Dermis microvascular lymphatic vessel endothelial cell (primary cell): ENCODE data around the gene POLR2C. TPM values are rescaled to one million over a fixed set of nuclear protein-coding genes. Genes with fewer than 3 reads are reported as not detected.
A peak's percentile ranks its signal among the peaks of the same experiment; 100 is the strongest.

Experiments
- DNase-seq, 2 donors: peaks; one replicate each; pipeline versions ENCODE4 v3.0.0 to v3.0.0-alpha.2; 2010; ENCODE audit warnings: low read depth in 2 of 2
- total RNA-seq: library from RNA; depleted of rRNA; stranded (reverse); fragments of >200 nt; gene quantifications from 2 replicates; pipeline ENCODE4 v1.2.1, GENCODE V29; 2014

POLR2C gene
- total RNA-seq, 1 donor from 2014 or later, result 98.3 TPM

DNA sequence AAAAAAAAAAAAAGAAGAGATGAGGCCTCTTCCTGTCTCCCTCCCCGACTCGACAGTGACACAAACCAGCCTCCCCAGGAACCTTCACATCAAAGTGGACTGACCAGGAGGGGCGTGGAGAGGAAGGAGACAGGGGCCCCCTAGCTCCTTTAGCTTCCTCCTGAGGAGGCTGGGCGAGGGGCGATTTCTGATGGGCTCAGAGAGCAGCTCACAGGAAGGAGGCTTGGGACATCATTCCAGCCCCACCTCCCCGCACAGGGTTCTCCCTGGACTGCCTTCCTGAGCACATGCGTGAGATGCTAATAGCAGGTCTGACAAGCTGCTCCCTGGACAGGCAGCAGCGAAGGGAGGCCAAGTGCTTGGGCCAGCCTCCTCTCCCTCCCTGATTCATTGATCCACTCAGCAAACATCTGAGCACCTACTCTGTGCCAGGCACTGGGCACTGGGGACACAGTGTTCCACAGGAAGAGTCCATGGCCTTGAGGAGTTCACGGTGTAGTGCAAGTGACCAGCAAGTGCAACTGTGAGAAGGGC lies 38.2 kb downstream of the POLR2C start:
- DNase-seq, result no peak

DNA sequence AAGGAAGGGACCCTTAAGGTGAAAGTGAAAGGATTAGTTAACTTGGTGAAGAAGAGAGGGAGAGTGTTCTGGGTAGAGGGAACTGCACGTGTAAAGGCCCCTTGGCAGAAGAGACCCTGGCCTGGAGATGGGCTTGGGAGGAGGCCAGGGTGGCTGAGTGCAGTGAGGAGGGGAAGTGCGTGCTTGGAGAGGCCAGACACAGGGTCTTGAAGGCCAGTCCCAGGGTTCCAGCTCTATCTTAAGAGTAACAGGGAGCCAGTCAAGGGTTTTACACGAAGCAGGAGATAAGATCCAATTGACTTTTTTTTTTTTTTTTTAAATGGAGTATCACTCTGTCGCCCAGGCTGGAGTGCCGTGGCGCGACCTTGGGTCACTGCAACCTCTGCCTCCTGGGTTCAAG lies 39.0 kb downstream of the POLR2C start:
- no peak for DNase-seq

DNA sequence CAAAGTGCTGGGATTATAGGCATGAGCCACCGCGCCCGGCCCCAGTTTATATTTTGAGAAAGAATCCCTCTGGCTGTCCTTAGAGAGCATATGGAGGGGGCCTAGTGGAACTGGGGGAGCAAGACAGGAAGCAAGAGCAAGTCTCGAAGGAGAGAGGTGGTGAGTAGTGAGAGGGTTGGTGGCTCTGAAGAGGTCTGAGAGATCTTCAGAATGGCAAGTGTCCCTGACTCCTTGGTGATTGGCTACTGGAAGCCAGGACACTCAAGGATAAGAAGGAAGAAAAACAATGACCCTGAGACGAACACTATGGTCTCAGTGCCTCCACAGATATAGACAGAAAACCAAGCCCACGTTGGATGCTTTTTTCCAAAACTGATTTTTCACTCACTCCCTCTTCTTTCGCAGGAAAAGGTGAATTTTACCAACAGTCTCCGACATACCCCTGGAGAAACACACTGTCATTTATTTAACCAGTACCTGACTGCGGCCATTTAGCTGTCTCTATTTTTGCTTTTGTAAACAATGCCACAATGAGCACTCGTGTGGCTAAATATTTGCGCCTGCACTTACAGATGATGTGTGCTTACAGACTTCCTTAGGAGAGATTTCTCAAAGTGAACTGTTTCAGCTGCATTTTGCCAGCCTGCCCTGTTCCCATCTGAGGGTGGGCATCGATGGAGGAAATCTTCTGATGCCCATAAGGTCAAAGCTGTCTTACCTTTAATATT lies 39.7 kb downstream of the POLR2C start:
- DNase-seq, result no peak

DNA sequence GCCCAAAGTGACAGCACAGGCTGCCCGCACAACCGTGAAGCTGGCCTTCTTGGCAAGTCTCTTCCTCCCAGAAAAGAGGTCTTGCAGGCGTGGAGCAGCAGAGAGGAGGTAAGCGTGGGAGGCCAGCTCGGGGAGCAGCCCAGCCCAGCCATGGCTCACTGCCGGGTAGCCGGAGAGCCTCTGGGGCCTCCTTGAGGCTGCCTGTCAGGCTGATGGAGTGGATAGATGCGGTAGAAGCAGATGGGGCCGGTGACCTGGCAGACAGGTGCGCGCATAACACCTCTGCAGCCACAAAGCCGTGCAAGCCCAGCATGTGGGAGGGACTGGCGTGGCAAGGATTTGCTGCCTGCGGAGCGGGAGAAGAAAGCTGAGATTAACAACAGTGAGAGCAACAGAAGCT lies 40.9 kb downstream of the POLR2C start:
- DNase-seq, result no peak

DNA sequence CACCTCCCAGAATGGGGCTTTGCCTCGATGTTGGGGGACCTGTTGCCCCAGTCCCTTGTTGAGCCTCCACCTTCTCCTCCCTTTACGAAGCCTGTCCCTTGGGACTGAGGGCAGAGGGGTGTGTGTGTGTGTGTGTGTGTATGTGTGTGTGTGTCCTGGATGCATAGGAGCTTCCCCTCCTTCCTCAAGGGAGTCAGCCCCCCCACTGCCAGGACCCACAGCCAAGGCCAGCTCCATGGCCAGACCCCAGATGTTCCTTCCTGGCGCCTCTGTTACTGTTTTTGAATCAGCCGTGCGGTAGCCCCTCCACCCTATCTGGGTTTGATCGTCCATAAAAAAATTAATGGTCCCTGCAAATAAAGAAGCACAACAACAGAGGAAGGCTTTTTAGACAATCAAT lies 41.5 kb downstream of the POLR2C start:
- no peak for DNase-seq

DNA sequence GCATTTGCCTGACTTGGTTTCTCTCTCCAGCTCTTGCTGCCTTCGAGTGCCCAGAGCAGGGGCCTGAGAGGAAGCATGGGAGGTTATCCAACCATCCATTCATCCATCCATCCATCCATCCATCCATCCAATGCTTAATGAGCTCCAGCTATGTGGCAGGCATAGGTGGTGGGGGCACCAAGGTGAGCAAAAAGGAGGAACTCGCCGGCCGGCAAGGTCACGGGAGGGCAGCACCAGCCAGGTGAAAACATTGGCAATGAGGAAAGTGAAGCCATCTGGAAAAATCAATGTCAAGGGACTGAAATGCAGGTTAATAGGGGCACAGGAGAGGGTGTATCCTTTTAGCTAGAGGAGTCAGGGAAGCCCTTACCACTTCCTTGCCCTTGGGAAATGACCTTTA lies 42.0 kb downstream of the POLR2C start:
- DNase-seq, result no peak

DNA sequence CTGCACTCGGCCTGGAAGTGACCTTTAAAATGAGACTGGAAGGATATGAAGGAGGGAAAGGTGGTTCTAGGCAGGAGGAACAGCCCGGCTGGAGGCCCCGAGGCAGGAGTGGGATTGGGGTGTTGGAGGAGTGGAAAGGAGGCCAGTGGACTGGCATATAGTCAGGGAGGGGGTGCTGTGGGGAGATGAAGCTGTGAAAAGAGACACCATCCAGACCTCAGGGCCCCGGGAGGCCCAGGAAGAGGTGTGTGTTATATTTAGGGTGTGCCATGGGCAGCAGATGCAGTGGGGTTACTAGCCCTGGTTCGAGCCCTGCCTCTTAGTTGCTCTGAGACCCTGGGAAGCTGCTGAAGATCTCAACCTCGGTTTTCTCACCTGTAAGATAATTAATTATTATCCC lies 42.7 kb downstream of the POLR2C start:
- DNase-seq, result no peak

DNA sequence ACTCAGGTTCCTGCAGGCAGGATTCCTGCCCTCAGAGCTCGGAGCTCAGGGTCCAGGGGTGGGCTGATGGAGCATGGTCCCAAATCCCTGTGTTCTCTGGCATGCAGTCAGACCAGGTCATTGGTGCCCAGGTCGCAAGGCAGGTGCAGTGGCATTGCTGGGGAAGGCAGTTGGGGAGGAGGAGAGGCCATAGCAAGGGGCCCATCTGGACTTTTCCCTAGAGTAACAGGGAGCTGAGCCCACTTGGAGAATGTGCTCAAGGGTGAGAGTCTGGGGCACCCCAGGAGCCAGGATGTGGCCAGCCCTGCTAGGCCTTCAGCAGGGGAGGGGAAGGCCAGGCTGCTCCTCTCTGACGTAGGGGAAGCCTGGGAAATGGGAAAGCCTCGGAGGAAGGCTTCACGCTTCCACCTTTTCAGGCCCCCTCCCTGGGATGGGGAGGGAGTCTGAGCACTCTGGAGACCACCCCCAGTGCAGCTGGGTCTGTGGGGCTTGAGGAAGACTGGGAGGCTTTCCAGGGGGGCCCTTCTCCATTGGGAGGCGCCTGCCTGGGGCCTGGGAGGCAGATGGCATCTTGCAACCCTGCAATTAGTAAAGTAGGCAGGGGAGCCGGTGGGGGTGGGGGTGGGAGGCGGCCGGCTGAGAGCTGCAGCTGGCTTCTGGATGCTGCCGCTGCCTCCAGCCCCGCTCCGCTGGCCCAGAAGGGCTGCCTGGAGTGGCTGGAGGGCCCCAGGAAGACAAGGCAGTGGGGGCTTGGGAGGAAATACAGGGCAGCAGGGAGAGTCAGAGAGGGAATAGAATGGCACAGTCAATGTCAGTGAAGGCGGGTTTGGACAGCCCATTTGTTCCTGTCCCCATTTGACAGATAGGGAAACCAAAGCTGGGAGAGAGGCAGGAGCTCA lies 44.9 kb downstream of the POLR2C start:
- no peak for DNase-seq

DNA sequence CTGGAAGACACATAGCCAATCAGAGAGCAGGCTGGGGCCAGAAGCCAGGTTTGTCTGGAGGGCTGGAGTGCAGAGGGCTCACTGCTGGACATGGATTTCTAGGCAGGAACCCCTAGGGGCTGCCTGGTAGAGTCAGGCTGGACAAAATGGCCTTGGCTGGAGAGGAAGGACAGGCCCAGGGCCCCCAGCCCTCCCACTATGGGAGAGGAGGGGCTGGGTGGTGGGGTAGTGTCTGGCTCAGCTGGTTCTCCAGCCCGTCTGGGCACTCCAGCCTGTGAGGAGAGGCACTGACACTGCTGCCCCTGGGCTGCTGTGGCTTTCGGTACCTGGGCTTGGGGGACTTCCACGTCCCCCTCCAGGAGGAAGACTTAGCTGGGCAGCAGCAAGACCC lies 45.6 kb downstream of the POLR2C start:
- no peak for DNase-seq

DNA sequence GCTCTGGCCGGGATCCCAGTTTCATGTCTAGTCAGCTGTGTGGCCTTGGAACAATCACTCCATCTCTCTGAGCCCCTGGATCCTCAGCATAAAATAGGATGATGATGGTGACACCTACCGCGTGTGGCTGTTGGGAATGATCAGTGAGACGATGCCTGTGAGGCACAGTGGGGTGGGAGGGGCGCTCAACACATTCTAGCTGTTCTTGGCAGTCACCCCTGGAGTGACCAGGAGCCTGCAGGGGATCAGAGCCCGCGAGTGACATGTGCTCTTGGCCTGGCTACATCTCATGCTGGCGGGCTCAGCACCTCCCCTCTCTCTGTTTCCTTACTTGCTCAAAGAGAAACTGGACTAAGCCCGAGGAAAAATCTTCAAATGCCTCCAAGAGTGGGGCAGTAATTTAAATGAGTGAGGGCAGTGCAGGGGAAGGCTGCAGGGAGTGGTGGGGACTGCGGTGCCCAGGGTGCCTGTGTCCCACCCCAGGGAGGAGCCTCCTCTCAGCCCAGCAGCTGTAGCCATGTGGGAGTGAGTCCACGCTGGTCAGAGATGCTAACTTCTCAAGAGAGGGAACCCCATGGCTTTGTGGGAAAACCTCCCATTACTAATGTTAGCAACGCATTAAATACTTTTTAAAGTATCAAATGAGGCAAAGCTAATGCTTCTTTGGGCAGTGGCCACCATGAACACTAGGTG lies 46.9 kb downstream of the POLR2C start:
- no peak for DNase-seq

DNA sequence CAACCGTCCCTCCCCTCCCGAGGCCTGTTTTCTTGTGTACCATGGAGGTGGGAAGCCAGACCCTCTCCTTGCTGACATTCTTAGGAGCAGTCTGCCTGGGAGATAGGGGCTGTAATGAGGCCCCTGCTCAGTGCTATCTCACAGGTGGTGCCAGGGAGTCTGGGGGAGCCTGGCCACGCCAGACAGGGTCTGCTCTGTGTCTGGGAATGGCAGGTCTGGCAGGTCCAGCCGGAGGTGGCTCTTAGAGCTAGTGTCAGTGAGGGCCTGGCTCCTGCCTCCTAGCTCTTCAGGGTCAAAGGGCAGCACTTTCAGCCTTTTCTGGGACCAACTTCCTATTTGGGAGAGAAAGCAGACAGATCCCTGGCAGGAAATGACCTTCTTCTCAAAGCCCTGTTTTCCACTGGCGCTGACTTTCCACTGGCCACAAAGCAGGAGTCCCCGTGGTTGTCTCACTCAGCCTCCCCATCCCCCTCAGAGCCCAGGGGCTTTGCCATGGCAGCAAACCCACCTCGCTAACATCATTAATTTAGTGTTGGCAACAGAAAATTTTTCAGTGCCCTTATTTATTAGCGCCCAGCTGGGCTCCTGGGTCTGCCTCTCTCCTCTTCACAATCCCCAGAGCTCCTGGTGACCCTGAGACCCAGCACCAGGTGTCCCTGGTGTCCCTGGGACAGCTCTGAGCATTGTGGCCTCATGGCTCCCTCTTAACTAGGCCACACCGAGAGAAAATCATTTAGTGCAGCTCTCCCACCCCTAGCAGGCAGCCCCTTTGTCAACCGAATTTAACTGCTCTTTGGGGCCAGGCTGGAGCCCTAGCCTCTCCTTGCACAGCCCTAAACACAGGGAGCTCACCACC lies 47.8 kb downstream of the POLR2C start:
- peak; percentile 13 to 40 for DNase-seq

DNA sequence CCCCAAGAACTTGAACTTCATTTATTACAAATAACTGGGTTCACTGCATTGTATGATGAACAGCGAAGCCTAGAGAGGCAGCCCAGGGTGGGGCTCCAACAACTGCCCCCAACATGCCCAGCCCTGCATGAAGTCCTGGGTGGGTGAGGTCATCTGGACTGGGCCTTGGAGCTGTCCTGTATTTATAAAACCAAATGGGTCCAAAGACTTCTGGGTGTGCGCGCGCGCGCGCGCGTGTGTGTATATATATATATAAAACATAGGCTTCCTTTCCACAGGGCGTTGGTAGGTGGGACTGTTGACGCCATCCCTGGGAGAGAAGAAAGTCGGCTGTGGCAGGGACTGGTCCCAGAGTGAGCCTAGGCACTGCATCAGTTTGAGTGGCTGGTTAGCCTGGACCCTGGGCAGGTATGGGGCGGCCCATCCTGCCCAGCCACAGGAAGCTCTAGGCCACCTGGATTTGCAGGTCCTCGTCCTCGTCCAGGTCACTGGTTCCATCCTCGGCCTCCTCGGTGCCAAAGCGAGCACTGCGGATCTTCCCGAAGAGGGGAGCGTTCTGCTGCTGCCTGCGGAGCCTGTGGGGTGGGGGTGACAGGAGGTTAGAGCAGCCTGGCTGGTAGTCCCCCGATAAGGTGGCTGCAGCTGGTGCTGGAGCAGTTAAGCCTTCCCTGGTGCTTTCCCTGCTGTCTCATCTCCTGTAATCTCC lies 50.0 kb downstream of the POLR2C start:
- no peak for DNase-seq

DNA sequence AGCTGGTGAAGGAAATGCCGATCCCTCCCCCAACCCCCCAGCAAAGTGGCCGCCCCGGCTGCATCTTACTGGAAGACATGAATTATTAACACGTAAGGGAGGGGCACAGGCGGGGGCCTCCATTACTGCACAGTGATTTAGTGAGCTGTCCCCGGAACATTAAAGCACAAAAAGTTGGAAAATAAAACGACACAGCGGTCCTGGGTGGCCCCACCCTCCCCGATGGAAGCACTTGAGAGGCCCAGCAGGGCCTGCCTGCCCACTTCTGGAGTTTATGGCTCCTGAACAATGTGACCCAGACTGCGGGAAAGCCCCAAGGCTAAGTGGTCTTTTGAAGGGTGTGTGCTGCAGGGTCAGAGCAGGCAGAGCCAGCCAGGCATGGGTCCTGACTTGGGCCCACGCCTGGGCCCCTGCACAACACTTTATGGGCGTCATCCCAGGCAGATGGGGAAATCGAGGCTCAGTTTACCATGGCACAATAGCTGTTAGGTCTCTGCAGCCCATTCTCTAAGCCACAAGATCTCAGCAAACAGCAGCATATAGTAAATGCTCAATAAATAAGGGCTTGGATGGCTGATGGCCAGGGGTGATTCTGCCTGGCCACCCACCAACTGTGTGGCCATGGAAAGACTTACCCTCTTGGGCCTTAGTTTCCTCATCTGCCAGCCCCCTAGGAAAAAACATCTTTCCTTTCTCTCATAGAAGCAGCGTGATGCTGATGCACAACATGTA lies 51.1 kb downstream of the POLR2C start:
- no peak for DNase-seq

DNA sequence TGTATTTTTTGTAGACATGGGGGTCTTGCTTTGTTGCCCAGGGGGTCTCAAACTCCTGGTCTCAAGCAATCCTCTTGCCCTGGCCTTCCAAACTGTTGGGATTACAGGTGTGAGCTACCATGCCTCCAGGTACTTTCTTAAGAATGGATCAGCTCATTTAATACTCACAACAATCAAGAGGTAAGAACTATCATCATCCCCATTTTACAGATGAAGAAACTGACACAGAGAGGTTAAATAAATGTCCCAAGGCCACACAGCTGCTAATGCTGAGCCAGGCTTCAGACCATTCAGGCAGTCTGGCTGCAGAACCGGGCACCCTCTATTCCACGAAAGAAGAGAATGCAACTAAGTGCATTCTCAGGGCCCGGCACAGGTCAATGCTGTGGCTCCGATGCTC lies 51.9 kb downstream of the POLR2C start:
- no peak for DNase-seq

DNA sequence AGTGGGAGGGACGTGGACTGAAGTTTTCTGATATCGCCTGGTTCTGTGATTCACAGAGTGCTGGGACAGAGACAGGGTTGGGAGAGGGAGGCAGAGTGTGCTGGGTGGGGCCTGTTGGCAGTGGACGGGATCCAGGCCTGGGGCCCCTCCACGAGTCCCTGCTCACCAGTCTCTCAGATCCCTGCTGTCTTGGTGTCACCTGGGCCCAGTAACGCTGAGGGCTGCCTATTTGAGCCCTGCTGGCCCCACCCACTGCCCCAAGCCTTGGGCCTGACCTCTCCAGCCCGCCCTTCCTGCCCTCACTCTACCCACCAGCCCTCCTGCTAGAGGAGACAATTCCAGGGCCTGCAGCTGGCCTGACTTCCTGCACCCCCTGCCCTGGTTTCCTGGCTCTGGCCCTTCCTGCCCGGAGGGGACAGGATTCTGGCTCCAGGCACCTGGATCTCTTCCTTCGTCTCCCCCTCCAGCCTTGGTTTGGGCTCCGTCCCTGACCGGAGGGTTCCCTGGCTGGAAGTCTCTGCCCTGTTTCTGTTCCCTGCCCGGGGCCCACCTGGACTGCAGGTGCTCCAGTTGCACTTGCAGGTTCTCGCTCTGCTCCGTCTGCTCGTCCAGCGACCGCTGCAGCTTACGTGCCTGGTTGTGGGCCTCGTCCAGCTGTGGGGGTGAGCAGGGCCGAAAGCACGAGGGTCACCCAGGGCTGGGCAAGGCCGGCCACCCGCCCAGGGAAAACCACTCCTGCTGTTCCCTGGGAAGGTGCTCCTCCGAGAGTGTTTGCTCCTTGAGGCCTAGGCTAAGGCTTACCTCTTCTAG lies 52.5 kb downstream of the POLR2C start:
- DNase-seq, result peak in 1 of 2 donors; percentile 22

DNA sequence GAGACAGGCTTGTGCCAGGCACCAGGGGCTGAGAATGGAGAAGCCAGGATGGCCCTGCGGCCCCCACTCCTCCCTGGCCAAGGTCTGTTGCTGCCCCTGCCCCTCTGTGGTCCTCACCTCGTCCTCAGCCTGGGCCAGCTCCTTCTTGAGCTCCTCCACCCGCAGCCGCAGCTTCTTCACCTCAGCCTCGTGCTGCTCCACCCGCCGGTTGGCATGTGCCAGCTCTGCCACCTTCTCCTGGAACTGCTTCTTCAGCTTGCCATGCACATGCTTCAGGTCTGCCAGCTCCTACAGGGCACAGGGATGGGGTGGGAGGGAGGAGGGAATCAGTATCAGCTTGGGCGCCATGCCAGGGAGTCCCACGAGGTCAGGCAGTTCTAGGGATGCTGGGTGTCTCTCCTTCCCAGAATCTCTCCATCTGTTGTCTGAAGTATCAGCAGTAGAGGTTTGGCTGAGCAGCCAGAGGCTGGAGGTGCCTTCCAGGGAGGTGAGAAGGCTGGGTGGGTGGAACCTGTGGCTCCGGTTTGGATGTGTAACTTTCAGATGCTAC lies 53.8 kb downstream of the POLR2C start:
- DNase-seq, result no peak

DNA sequence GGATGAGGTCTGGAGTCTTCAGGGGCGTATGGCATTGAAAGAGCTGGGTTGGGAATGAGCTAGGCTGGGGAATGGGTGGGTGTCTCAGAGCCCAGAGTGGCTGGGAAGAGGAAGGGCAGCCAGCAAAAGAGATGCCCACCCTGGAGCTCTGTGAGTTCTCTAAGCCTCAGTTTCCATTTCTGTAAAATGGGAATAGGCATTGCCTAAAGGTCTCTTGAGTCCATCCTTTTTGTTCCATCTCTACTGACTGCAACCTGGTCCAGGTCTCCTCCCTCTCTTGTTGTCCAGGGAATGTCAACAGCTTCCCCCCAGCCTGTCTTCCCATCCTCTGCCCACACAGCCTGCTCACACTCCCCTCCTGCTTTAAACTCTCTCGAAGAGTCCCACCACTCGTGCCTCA lies 54.3 kb downstream of the POLR2C start:
- DNase-seq, result no peak
